ENCODE results near the gene SLC6A18.

SLC6A18 gene

GRCh38 chr5:1294835-1295649 lies 69.9 kb downstream of the SLC6A18 start, which contains the start of gene TERT:
TERT (minus strand) TSS chr5:1295068; CDS start chr5:1294989, 79 bp downstream.
- no peak for DNase-seq

- no peak for DNase-seq
These were observed 70.5 kb downstream of the SLC6A18 start for GRCh38 chr5:1295650-1296037.
